GM12892 (cell line): Measurements from ENCODE around the gene UGCG.

ENCODE experiments used
- DNase-seq: peaks from one replicate; pipeline ENCODE4 v3.0.0; 2011; ENCODE audit not compliant: insufficient read length
- FAIRE-seq: peaks from 2 replicates; lab custom pipeline; 2011; peaks lifted over from hg19 to GRCh38; lab: Jason Lieb, UNC
- POLR2A ChIP-seq: IDR thresholded peaks from 2 replicates; pipeline ENCODE4 v1.6.1; 2011; ENCODE audit warnings: low read depth, low read length, control low read depth
- POLR2AphosphoS5 ChIP-seq: IDR thresholded peaks from 2 replicates; pipeline ENCODE4 v1.6.1; 2011; ENCODE audit warnings: low read depth, low read length, control low read depth
- TAF1 ChIP-seq: IDR thresholded peaks from 2 replicates; pipeline ENCODE4 v1.6.1; 2011; ENCODE audit warnings: low read depth, mild to moderate bottlenecking, control low read depth, low read length, borderline replicate concordance

Gene UGCG

DNA sequence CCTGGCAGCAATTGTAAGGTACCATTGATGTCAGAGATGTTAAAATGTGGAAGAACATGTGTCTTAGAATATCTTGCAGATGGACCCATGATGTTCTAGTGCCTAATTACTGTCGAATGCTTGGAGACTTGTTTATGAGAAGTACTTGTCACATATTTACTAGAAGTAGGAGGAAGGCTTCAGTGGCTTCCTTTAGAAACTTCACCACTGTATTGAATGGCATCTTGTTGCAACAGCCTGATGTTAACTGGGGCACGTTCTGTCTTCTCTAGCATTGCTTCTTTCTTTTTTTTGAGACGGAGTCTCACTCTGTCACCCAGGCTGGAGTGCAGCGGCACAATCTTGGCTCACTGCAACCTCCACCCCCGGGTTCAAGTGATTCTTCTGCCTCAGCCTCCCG is 16.5 kb downstream of the UGCG start:
- TF ChIP-seq POLR2A (no peak), POLR2AphosphoS5 (no peak), TAF1 (no peak)
- FAIRE-seq (no peak), DNase-seq (no peak)

GRCh38 chr9:111914749-111915424 is 18.3 kb downstream of the UGCG start:
- DNase-seq (no peak), FAIRE-seq (no peak)
- TF ChIP-seq TAF1 (no peak), POLR2A (no peak), POLR2AphosphoS5 (no peak)

GRCh38 chr9:111915425-111915758 is 18.8 kb downstream of the UGCG start:
- no peak for DNase-seq
- peak; percentile 64 for FAIRE-seq
- no peak for TF ChIP-seq POLR2AphosphoS5
- no peak for TF ChIP-seq POLR2A
- TF ChIP-seq TAF1 = no peak

DNA sequence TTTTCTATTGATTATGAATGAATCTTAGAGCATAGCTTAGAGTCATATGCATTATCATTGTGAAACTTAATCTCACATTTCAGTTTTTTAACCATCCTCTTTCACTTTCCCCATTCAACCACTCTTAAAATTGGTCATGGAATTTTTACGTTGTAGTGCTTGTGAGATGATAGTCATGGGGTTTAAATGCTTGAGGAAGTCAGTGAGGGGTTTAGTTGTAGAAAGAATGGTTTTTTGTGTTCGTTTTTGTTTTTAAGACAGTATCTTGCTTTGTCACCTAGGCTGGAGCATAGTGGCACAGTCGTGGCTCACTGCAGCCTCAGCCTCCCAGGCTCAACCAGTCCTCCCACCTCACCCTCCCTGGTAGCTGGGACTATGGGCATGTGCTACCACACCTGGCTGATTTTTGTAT is 19.6 kb downstream of the UGCG start:
- peak; percentile 64 for FAIRE-seq
- TF ChIP-seq POLR2AphosphoS5 (no peak), POLR2A (no peak), TAF1 (no peak)
- no peak for DNase-seq

DNA sequence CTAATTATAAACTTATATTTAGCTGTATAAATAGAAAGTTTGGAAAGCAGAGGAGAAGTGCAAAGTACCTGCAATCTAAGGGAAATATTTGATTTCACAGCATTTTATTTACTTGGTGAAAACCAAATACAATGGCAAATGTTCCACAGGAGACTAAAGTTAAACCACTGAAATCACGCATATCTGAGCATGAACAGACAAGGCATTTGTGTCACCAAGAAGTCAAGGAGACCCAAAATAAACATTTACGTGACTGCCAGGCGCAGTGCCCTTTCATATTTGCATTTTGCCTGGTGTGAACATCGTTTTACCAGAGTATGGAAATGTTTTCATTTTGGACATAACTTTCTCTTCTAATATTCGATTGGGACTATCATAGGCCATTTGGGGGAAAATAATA is 20.6 kb downstream of the UGCG start:
- TF ChIP-seq POLR2A (no peak), POLR2AphosphoS5 (no peak), TAF1 (no peak)
- no peak for FAIRE-seq
- DNase-seq = no peak

GRCh38 chr9:111917980-111918379 is 21.4 kb downstream of the UGCG start:
- FAIRE-seq = no peak
- TF ChIP-seq POLR2AphosphoS5 (no peak), TAF1 (no peak), POLR2A (no peak)
- no peak for DNase-seq

DNA sequence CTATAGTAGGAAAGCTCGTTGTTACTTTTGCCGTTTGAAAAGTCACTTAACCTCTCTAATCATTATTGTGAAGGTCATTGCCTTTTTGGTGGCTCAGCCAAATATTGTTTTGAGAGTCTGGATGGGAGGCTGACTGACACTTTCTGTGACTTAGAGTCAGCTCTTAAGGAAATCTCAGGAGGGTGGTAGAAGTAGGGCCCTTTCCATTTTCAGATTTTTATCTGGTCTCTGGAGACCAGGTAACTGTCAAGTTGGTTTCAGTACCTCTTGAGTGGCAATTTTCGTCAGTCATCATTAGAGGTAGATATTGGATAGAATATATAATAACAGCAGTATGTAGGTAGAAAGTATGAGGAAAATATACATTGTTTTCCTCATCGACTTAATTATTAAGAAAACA is 23.3 kb downstream of the UGCG start:
- no peak for DNase-seq
- FAIRE-seq = no peak
- TF ChIP-seq POLR2AphosphoS5 (no peak), TAF1 (no peak), POLR2A (no peak)

DNA sequence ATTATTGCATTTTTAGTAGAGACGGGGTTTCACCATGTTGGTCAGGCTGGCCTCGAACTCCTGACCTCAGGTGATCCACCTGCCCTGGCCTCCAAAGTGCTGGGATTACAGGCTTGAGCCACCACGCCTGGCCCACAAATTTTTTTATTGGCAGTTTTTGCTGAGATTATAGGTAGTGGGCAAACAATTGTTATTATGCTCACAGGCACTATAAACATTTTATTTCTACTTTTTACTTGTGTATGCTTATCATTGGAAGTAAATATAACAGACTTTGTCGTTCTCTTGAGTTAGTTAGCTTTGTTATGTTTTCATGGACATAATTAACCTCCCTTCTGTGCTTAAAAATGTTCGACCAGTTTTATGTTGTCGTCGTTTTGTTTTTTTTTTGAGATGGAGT is 23.9 kb downstream of the UGCG start:
- no peak for FAIRE-seq
- no peak for TF ChIP-seq TAF1
- TF ChIP-seq POLR2AphosphoS5 = no peak
- TF ChIP-seq POLR2A = no peak
- no peak for DNase-seq

DNA sequence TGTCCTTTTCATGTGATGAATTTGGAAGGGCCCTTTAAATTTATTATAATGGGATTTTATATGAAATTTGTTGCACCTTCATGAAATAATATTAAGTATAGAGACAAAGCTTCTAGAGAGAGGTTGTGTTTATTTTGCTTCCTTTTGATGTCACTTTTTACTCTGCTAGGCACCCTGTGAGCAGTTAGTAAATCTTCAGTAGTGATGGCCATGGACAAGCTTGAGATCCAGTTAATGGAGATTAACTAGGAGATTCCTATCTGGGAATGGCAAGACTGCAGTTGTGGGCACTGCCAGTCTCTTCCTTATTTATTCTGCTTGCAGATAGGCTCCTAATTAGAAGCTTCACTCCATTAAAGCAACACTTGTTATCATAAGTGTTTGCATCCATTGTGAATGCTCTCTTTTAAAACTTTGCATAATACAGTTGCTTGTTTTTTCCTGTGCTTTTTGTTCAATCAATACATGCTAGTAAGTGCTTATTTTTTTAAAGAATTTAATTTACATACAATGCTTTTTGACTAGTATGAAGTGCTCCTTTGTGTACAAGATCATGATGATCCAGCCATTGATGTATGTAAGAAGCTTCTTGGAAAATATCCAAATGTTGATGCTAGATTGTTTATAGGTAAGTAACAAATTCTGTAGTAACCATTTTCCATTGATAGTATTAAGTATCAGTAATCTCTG is 25.9 kb downstream of the UGCG start:
- DNase-seq = no peak
- TF ChIP-seq POLR2A (no peak), TAF1 (no peak), POLR2AphosphoS5 (no peak)
- no peak for FAIRE-seq

- FAIRE-seq (no peak), DNase-seq (no peak)
- no peak for TF ChIP-seq POLR2AphosphoS5
- no peak for TF ChIP-seq POLR2A
- TF ChIP-seq TAF1 = no peak
Measured at GRCh38 chr9:111924281-111924680, 27.7 kb downstream of the UGCG start.

DNA sequence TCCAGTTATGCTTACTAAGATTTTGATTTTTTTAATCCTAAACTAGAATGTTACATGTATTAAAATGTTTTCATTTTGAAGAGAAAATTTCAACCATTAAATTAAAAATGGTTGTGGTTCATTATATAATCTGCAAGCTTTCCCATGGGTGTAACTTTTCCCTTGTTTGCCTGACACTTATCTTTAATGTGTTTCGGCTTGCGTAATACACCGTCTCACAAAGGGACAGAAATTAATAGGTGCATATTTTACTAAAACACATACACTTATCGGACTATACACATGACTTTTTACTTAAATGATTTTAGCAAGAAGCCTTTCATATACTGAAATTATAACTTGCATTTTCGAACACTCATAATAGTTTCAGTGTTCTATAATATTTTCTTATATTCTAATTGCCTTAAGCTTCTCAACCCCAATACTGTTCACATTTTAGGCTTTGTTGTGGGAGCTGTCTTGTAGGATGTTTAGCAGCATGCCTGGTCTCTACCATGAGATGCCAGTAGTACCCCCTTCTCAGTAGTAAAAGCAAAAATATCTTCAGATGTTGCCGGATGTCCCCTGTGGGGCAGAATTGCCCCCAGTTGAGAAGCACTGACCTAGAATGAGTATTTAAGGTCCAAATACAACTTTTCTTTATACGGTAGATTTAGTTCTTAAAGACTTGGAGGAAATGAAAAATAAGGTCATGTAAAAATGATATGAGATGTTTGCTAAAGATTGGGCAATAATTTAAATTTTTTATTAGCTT is 28.6 kb downstream of the UGCG start:
- no peak for DNase-seq
- peak; percentile 73 for FAIRE-seq
- TF ChIP-seq POLR2A (no peak), TAF1 (no peak), POLR2AphosphoS5 (no peak)
